ENCODE results near the gene ECD. TPM values are rescaled to one million over a fixed set of nuclear protein-coding genes. Genes with fewer than 3 reads are reported as not detected.

ECD gene
- total and polyA plus RNA-seq, 10 of the 15 experiments (the other 5 are each of a cell fraction or from before 2014, with no cell fraction given), result 27.3 to 61.6 (median 44.0) TPM

DNA sequence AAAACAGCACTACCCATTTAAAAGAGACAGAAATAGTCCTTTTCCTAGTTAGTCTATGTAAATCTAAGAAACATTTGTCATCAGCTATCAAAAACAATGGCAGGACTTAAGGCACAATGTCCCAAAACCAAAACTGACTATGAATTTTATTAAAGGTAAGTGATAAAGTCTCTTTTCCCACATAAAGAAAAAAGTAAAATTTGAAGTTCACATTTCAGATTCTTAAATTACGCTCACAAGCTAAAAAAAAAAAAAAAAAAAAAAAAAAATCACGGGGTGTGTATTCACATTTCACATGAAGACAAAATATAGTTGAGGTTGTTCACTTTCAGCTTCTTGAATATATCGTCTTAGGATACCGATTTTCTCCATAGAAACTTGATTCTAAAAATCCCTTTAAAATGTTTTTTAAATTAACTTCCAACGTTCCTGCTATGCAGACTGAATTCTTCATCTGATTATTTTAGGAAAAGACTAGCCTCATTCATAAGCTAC, 72.8 kb downstream of the ECD start:
- H3K9ac ChIP-seq (ENCODE audit: control insufficient read depth, insufficient read depth, low read length), result peak overlapping the region; percentile 91
- no peaks in the 10 kb centered on the region; the same call in 1 of the 2 replicates for H4K20me1 ChIP-seq (ENCODE audit: control insufficient read depth, insufficient read depth)
- no peak for TF ChIP-seq EP300 (IDR thresholded peaks at IDR 0.05; ENCODE audit: borderline replicate concordance in 1 of 2, control insufficient read depth in 1 of 2, low read depth in 2 of 2, low read length in 2 of 2)
- 0 out of 2 replicates have a peak, but pooled peaks have one; percentile 23 for TF ChIP-seq PAX8 (IDR thresholded peaks at IDR 0.05)
- no peak for TF ChIP-seq NFYB (IDR thresholded peaks at IDR 0.05; ENCODE audit: insufficient read depth, low read depth, low read length)
- TF ChIP-seq MEF2B (IDR thresholded peaks at IDR 0.05; ENCODE audit: partially characterized antibody, poor library complexity, severe bottlenecking), result peak; percentile 5
- TF ChIP-seq, protein P1, sequence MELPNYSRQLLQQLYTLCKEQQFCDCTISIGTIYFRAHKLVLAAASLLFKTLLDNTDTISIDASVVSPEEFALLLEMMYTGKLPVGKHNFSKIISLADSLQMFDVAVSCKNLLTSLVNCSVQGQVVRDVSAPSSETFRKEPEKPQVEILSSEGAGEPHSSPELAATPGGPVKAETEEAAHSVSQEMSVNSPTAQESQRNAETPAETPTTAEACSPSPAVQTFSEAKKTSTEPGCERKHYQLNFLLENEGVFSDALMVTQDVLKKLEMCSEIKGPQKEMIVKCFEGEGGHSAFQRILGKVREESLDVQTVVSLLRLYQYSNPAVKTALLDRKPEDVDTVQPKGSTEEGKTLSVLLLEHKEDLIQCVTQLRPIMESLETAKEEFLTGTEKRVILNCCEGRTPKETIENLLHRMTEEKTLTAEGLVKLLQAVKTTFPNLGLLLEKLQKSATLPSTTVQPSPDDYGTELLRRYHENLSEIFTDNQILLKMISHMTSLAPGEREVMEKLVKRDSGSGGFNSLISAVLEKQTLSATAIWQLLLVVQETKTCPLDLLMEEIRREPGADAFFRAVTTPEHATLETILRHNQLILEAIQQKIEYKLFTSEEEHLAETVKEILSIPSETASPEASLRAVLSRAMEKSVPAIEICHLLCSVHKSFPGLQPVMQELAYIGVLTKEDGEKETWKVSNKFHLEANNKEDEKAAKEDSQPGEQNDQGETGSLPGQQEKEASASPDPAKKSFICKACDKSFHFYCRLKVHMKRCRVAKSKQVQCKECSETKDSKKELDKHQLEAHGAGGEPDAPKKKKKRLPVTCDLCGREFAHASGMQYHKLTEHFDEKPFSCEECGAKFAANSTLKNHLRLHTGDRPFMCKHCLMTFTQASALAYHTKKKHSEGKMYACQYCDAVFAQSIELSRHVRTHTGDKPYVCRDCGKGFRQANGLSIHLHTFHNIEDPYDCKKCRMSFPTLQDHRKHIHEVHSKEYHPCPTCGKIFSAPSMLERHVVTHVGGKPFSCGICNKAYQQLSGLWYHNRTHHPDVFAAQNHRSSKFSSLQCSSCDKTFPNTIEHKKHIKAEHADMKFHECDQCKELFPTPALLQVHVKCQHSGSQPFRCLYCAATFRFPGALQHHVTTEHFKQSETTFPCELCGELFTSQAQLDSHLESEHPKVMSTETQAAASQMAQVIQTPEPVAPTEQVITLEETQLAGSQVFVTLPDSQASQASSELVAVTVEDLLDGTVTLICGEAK (IDR thresholded peaks at IDR 0.05; ENCODE audit: borderline replicate concordance), result no peak
- CTCF ChIA-PET, result interaction anchor here (0.6 to 9.6 kb wide), 15 partner anchors 12 to 1264 kb away, joined by 3 to 110 read pairs (median 9); partner anchors contain the start of genes DNAJC9 and NUDT13
- WGBS (ENCODE audit: insufficient coverage, insufficient replicate concordance, low lambda C conversion rate, missing lambda C conversion rate), result 0% methylated on average over 4 of the region's 5 CpGs
- no peak for ATAC-seq
- H3K36me3 ChIP-seq (ENCODE audit: control insufficient read depth in 2 of 2, insufficient read depth in 2 of 2, low read length in 1 of 2), result no peaks in the 10 kb centered on the region; a peak in 1 of 4 replicates
- intact Hi-C loops (cut with micrococcal nuclease; ENCODE audit: unreplicated experiment), result no loop called here
- peaks cover 6% of the 10 kb centered on the region; the same call in 1 of the 2 replicates for H3K4me1 ChIP-seq (ENCODE audit: control insufficient read depth, insufficient read depth, low read length)
- RAD21 ChIA-PET (ENCODE audit: unreplicated experiment), result interaction anchor here (0.6 to 5.7 kb wide), 19 partner anchors 12 to 731 kb away, joined by 3 to 90 read pairs (median 8); partner anchors contain the start of genes DNAJC9, ECD, FAM149B1 and NUDT13
- H3K79me2 ChIP-seq (ENCODE audit: control insufficient read depth, insufficient read depth, low read length), result peaks cover 64% of the 10 kb centered on the region
- H3K4me3 ChIP-seq, result peak overlapping the region; percentile 95
- POLR2A ChIA-PET, result interaction anchor here (0.5 to 7.0 kb wide), 28 partner anchors 8 to 1416 kb away, joined by 3 to 49 read pairs (median 5); partner anchors contain the start of genes DNAJC9, ECD, FAM149B1 and NUDT13
- no peaks in the 10 kb centered on the region for H3K9me3 ChIP-seq (replicated peaks; ENCODE audit: control insufficient read depth, insufficient read depth, low read length)
- SMC1A ChIA-PET (ENCODE audit: uncharacterized antibody, unreplicated experiment), result interaction anchor here (0.9 to 7.6 kb wide), 23 partner anchors 10 to 75 kb away, joined by 3 to 114 read pairs (median 5); partner anchors contain the start of gene NUDT13
- in situ Hi-C loops (cut with MboI), result loop anchor here (5.0 kb wide), 1 partner anchor 67 kb away; no protein-coding TSS in a partner anchor
- no TSS peak for BruUV-seq (replicated peaks)
- peak overlapping the region; percentile 65; the same call in 1 of the 2 replicates for H3K4me2 ChIP-seq (ENCODE audit: control insufficient read depth, insufficient read depth)
- H3K27me3 ChIP-seq (replicated peaks in 1 of 2; ENCODE audit: control insufficient read depth in 2 of 2, insufficient read depth in 2 of 2, low read length in 1 of 2), result no peaks in the 10 kb centered on the region
- H2AFZ ChIP-seq (ENCODE audit: control insufficient read depth, low read depth, low read length), result no peak overlapping the region
- no peak for FAIRE-seq
- peak overlapping the region; percentile 89 for H3K27ac ChIP-seq (ENCODE audit: control insufficient read depth, insufficient read depth)
- DNase-seq (ENCODE audit: low read depth, low spot score), result no peak
